ENCODE results near the gene OR2T2. TPM values are rescaled to one million over a fixed set of nuclear protein-coding genes. Genes with fewer than 3 reads are reported as not detected.
"Not testable (repeated sequence)": the region's sequence is repeated elsewhere in the genome, so short reads cannot be mapped to it uniquely, and the experiment has no call there.

OR2T2 gene
- total RNA-seq, 1 donor = 0.42 TPM

GRCh38 chr1:248481686-248482579 lies 36.5 kb downstream of the OR2T2 start:
- not testable (repeated sequence) for H3K27me3 ChIP-seq (ENCODE audit: insufficient read depth, low read length); H3K4me1 ChIP-seq (ENCODE audit: insufficient read depth, low read length); H3K9me3 ChIP-seq (ENCODE audit: low read depth, low read length)
- peak overlapping the region; percentile 25 for H3K4me3 ChIP-seq (ENCODE audit: low read length)

- H3K4me3 ChIP-seq (ENCODE audit: low read length); H3K4me1 ChIP-seq (ENCODE audit: insufficient read depth, low read length); H3K9me3 ChIP-seq (ENCODE audit: low read depth, low read length); H3K27me3 ChIP-seq (ENCODE audit: insufficient read depth, low read length): not testable (repeated sequence)
Observed at GRCh38 chr1:248488289-248488688, 42.9 kb downstream of the OR2T2 start, which contains the start of gene OR2T5. Gene OR2T5, plus strand, starts transcription at chr1:248488589. Its CDS starts 0 bp downstream, at chr1:248488589.

- H3K9me3 ChIP-seq (ENCODE audit: low read depth, low read length); H3K27me3 ChIP-seq (ENCODE audit: insufficient read depth, low read length); H3K4me1 ChIP-seq (ENCODE audit: insufficient read depth, low read length); H3K4me3 ChIP-seq (ENCODE audit: low read length): not testable (repeated sequence)
Observed at GRCh38 chr1:248496661-248497060, 51.2 kb downstream of the OR2T2 start.

- not testable (repeated sequence) for H3K4me3 ChIP-seq (ENCODE audit: low read length); H3K9me3 ChIP-seq (ENCODE audit: low read depth, low read length); H3K4me1 ChIP-seq (ENCODE audit: insufficient read depth, low read length); H3K27me3 ChIP-seq (ENCODE audit: insufficient read depth, low read length)
Observed at GRCh38 chr1:248500305-248501035, 55.0 kb downstream of the OR2T2 start.

Other genes with a start within 250 kb of the OR2T2 start
- gene OR2M3, start 248.4 kb upstream of the OR2T2 start, total RNA-seq = not detected
- not detected for gene OR2M4, start 214.2 kb upstream of the OR2T2 start, total RNA-seq
- gene OR2T33, start 167.7 kb upstream of the OR2T2 start, total RNA-seq = not detected
- not detected for gene OR2T12, start 142.2 kb upstream of the OR2T2 start, total RNA-seq
- not detected for gene OR2M7, start 121.1 kb upstream of the OR2T2 start, total RNA-seq
- not detected for gene OR14C36, start 96.9 kb upstream of the OR2T2 start, total RNA-seq
- not detected for gene OR2T4, start 84.0 kb upstream of the OR2T2 start, total RNA-seq
- gene OR2T6, start 69.9 kb upstream of the OR2T2 start, total RNA-seq = not detected
- not detected for gene OR2T1, start 42.6 kb upstream of the OR2T2 start, total RNA-seq
- gene OR2T3, start 27.7 kb downstream of the OR2T2 start, total RNA-seq = 0.42 TPM
- 0.10 TPM for gene OR2T5, start 43.0 kb downstream of the OR2T2 start, total RNA-seq
- gene OR2G6, start 62.4 kb downstream of the OR2T2 start, total RNA-seq = 0.10 TPM
- gene OR2T29, start 117.1 kb downstream of the OR2T2 start, total RNA-seq = not detected
- gene OR2T34, start 129.1 kb downstream of the OR2T2 start, total RNA-seq = not detected
- 0.10 TPM for gene OR2T10, start 152.1 kb downstream of the OR2T2 start, total RNA-seq
- 0.21 TPM for gene OR2T11, start 189.5 kb downstream of the OR2T2 start, total RNA-seq
- gene OR2T35, start 199.6 kb downstream of the OR2T2 start, total RNA-seq = 0.42 TPM
- gene OR2T27, start 209.9 kb downstream of the OR2T2 start, total RNA-seq = not detected

All from mononuclear cell (primary cell).